ENCODE data around the gene C2CD3. TPM values are rescaled to one million over a fixed set of nuclear protein-coding genes. Genes with fewer than 3 reads are reported as not detected.
"Not testable (repeated sequence)": the region's sequence is repeated elsewhere in the genome, so short reads cannot be mapped to it uniquely, and the experiment has no call there.

The C2CD3 gene
- polyA plus RNA-seq, 3 donors: 21.2 to 26.8 (median 25.7) TPM

DNA sequence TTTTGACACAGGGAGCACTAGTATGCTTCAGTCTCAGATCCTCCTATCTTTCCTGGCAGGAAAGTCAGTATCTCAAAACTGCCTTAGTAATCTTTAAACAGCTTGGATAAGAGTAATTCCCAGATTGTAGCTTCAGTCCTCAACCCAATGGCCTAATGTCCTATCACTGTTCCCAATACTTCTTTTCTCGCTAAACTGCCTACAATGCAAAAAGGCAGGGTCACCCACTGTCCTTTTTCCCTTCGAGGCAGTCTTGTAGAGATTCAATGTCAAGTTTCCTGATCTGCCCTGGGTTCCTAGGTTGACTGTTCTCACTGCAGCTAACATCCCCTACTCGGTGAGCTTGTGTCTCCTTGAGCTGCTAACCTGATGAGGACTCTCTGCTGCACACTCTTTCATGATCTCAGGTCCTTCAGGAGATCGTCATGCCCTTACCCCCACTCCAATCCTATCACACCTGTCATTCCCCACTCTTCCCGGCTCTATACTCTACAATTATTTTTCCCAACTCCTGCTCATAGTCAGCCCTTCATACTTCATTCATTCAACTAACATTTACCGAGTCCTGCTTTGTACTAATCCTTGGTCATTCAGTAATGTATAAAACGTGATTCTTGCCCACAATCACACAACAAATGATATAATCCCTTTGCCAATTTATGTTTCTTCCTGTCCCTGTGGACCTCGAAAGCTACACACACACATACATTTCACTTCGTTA, 904 bp downstream of the C2CD3 start:
- no peak for DNase-seq

- DNase-seq: no peak
Measured at GRCh38 chr11:74168838-74169237, 2.0 kb downstream of the C2CD3 start.

DNA sequence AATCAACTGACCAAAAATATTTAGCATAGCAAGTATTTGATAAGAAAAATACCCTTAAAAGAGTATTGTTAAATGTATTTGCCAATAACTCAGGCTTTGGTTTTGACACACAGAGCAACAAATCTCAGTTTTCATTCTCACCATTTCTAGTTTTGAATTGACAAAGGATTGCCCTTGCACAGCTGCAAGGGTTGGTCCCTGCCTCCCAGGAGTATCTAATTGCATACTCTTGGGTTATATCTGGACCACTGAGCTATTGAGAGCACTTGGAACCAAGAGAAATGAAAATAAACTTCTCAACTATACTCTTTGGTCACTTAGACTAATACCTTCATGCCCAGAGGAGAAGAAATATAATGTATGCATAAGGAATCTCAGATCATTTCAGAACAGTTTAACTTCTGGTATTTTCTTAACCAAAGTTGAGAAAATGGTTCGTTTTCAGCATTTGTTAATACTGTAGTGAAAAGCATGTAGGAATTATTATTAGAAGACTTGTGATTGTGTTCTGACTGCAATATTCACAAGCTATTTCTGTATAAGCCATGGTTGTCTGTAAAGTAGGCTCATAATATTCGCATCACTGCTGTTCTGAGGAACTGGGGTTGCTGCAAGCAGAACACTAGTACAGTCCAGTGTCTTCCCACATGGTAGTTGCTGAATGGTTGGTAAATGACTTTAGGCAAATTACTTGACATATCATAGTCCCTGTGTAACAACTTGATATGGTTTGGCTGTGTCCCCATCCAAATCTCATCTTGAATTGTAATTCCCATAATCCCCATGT, 7.9 kb downstream of the C2CD3 start:
- no peak for DNase-seq

DNA sequence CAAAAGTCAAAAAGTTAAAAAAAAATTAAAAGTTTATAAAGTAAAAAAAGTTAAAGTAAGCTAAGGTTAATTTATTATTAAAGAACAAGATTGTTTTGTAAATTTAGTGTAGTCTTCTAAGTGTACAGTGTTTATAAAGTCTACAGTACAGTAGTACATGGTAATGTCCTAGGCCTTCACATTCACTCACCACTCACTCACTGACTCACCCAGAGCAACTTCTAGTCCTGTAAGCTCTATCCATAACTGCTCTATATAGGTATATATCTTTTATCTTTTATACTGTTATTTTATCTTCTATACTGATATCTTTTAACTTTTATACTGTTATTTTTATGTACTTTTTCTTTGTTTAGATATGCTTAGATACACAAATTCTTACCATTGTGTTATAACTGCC, 11.2 kb downstream of the C2CD3 start:
- DNase-seq: no peak

- DNase-seq: no peak
Measured at GRCh38 chr11:74157169-74157568, 13.6 kb downstream of the C2CD3 start.

DNA sequence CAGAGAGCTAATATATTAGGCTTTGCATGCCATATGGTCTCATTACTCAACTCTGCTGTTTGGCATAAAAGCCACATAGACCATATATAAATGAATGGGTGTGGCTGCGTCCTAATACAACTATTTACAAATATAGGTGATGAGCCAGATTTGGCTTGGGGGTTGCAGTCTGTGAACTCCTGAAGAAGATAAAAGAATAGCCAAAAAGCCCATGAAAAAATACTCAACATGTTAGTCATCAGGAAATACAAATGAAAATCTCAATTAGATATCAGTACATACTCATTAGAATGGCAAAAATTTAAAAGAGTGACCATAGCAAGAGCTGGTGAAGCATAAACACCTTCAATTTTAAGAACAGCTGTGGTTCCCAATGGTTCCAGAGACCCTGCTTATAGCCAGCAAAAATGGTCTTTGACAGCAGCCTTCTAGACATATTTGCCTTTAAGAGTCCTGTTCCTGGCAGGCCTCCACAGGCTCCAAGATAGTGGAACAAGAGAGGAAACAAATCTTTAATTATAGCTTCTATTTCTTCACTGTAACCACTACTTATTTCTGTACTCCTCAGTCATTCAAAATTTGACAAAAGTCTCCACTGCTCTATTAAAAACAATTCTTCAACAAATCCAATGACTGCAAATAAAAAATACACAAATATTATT, 16.1 kb downstream of the C2CD3 start:
- no peak for DNase-seq

GRCh38 chr11:74153224-74153623, 17.6 kb downstream of the C2CD3 start:
- no peak for DNase-seq

DNA sequence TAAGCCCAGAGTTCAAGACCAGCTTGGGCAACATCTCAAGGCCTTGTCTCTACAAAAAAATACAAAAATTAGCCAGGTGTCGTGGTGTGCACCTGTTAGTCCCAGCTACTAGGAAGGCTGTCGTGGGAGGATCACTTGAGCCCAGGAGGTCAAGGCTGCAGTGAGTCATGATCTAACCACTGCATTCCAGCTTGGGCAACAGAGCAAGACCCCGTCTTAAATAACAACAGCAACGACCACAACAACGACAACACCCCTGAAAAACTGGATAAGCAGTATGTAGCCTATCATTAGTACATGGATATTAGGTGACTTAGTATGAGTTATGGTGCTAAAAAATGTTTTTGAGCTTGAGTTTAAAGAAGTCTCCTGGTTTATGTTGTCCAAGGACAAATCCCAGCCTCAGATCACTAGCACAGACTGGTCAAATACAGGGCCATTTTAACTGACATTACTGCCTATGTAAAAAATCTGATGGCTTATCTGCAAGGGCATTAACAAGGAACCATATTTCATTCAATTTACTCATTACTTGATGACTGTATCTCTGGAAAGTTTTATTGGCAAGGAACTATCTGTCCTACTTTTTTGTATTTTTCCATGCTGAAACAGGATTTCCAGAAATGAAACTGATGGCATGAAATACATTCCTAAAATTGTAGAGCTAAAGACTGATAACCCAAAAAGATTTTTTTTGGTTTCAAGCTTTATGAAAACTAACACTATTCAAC, 23.4 kb downstream of the C2CD3 start:
- DNase-seq: no peak

DNA sequence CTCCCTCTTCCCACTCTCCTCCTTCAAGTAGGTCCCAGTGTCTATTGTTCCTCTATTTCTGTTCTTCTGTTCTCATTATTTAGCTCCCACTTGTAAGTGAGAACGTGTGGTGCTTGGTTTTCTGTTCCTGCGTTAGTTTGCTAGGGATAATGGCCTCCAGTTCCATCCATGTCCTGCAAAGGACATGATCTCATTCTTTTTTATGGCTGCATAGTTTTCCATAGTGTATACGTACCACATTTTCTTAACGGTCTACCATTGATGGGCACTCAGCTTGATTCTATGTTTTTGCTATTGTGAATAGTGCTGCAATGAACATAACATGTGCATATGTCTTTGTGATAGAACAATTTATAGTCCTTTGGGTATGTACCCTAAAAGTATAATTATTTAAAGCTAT, 26.2 kb downstream of the C2CD3 start:
- no peak for DNase-seq

- no peak for DNase-seq
Measured at GRCh38 chr11:74142624-74143023, 28.2 kb downstream of the C2CD3 start.

- DNase-seq: no peak
Measured at GRCh38 chr11:74141908-74142307, 28.9 kb downstream of the C2CD3 start.

DNA sequence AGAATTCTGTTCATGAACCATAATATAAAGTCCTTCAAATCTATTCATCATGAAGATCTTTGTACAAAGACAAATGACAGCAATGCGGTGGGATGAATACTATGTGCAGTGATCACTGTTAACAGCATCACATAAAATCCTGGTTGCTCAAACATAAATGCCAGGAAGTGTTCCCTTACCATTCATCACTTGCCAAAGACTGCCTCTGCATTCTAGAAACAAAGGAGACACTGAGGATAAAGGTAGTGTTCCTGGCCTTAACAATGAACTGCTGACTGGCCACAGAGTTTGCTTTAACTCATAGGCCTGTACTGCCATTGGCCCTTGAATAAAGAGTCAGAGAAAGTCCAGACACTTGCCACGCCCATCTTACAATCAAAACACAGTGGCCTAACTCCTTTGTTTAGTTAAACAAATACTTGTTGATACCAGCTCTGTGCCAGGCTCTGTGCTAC, 29.5 kb downstream of the C2CD3 start:
- DNase-seq: no peak

DNA sequence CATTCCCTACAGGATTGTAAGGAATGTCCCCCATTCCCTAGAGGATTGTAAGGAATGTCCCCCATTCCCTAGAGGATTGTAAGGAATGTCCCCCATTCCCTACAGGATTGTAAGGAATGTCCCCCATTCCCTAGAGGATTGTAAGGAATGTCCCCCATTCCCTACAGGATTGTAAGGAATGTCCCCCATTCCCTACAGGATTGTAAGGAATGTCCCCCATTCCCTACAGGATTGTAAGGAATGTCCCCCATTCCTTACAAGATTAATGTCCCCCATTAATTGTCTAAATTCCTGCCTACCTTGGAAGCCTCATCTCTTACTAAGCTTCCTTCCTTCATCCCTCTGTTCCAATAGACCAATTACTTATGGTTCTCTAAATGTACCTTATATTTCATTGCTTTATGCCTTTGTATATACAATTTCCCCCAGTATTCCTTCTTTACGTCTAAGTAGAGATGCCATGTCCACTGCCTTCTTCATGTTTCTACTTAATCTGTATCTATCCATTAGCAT, 30.8 kb downstream of the C2CD3 start:
- not testable (repeated sequence) for DNase-seq

GRCh38 chr11:74139151-74139918, 31.5 kb downstream of the C2CD3 start:
- no peak for DNase-seq

DNA sequence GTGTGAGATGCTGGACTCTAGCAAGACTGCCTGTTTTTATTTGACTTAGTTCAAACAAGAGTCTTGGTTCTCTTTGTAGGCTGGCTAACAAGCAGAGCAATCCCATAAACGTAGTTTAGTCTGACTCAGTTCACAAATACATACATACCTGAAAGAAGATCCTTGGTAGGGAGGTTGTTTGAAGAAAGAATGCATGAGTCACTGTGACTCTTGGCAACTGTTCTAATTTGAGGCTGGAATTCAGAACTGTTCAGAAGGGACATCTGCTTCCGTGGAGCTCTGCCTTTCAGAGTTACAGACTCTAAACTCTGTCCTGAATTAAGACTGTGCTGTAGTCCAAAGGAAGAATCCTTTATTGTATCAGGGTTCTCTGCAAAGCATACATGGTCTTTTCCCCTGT, 32.2 kb downstream of the C2CD3 start:
- DNase-seq: peak; percentile 2

DNA sequence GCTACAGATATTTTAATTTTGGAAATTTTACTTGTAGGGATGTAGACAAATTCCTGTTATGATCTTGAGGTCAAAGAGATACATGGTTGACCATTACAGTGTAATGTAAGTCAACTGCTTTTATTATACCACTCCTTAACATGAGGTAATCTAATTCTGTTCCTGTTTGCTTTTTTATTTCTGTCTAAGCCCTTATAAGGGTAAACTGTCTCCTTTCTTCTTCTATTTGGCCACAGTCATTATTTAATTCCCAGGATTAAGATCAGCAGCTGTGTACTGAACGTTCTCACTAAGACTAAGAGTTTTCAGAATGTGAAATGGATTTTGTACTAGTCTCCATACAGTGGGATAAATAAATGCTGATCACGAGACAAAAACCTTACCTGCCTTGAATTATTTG, 32.8 kb downstream of the C2CD3 start:
- DNase-seq: no peak

DNA sequence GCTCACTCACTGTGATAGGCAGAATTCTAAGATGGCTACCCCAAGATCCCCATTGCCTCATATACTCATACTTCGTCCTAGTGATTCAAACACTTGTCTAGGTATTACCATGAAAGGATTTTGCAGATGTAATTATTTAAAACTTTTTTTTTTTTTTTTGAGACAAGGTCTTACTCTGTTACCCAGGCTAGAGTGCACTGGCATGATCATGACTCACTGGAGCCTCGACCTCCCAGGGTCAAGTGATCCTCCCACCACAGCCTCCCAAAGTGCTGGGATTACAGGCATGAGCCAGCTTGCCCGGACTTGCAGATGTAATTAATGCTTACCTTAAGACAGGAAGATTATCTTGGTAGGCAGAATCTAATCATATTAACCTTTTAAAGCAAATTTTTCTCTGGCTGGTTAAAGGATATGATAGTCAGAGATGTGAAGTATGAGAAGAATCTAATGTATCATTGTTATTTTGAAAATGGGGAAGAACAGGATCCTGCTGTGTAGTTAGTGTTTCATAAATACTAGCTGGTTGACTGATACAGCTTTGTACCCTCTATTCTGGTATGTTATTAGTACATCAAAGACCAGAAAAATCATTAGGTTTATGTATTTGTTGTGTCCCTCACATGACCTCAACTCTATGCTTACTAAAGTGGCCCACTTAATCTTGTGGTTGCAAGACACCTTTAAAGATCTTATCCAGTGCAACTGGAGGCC, 35.5 kb downstream of the C2CD3 start:
- DNase-seq: no peak

DNA sequence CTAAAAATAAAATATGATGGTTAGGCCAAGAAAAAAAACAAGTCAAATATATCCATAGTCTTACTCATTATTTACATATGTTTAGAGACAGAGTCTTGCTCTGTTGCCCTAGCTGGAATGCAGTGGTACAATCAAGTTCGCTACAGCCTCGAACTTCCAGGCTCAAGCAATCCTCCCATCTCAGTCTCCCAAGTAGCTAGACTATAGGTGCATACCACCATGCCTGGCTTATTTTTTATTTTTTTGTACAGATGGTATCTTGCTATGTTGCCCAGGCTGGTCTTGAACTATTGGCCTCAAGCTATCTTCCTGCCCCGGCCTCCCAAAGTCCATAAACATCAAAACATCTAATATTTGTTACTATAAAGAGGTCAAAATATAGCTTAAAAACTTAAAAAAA, 36.1 kb downstream of the C2CD3 start:
- DNase-seq: no peak

- no peak for DNase-seq
Measured at GRCh38 chr11:74133436-74133835, 37.4 kb downstream of the C2CD3 start.

DNA sequence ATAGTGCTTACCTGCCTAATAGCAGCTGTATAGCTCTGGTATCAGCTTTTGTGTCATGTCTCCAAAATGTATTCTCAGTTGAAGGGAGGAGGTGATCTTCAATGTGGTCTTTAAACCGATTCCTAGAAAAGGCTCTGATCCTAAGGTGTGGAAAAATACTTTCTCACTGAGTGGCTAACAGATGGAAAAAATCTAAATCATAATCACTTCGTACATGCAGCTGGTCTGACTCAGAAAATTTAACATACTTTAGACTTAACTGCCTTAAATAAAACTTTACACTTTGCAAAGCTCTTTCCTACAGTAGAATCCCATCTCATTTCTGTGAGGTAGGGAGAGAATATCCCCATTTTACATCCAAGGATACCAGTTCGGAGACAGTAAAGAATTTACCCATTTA, 38.0 kb downstream of the C2CD3 start:
- no peak for DNase-seq

Data from renal pelvis (tissue), 4 donors.